Liver (tissue), 9 donors: ENCODE results near the gene PLD3. TPM values are rescaled to one million over a fixed set of nuclear protein-coding genes. Genes with fewer than 3 reads are reported as not detected.

Experiments used
- DNase-seq: peaks from one replicate; pipeline ENCODE4 v3.0.0-alpha.2; 2017; ENCODE audit warnings: low spot score
- H3K27ac ChIP-seq, 2 donors: one replicate each; pipeline ENCODE4 v1.7.0; 2013; ENCODE audit warnings: inconsistent platforms in 2 of 2, low read length in 2 of 2, control low read depth in 1 of 2, low read depth in 1 of 2, mild to moderate bottlenecking in 1 of 2
- H3K27me3 ChIP-seq, 4 donors: one replicate each; pipeline versions ENCODE4 v1.6.1 to v1.7.0; 2013; ENCODE audit warnings: low read length in 3 of 4, inconsistent platforms in 1 of 4, mild to moderate bottlenecking in 1 of 4, moderate library complexity in 1 of 4; ENCODE audit not compliant: control insufficient read depth in 4 of 4, insufficient read depth in 4 of 4
- H3K36me3 ChIP-seq, 4 donors: one replicate each; pipeline versions ENCODE4 v1.6.1 to v1.7.0; 2013; ENCODE audit warnings: low read length in 3 of 4, mild to moderate bottlenecking in 3 of 4, low read depth in 1 of 4, moderate library complexity in 1 of 4; ENCODE audit not compliant: control insufficient read depth in 4 of 4, insufficient read depth in 3 of 4
- H3K4me1 ChIP-seq, 4 donors: one replicate each; pipeline versions ENCODE4 v1.6.1 to v1.7.0; 2013; ENCODE audit warnings: low read length in 3 of 4, mild to moderate bottlenecking in 3 of 4, moderate library complexity in 1 of 4; ENCODE audit not compliant: control insufficient read depth in 4 of 4, insufficient read depth in 4 of 4
- H3K4me3 ChIP-seq, 3 donors: one replicate each; pipeline versions ENCODE4 v1.6.1 to v1.7.0; 2013; ENCODE audit warnings: low read length in 3 of 3, control low read depth in 1 of 3, low read depth in 1 of 3, mild to moderate bottlenecking in 1 of 3
- H3K9ac ChIP-seq, 2 donors: one replicate each; pipeline ENCODE4 v1.7.0; 2013; ENCODE audit warnings: low read length in 2 of 2, mild to moderate bottlenecking in 2 of 2, moderate library complexity in 2 of 2, control low read depth in 1 of 2, low read depth in 1 of 2
- H3K9me3 ChIP-seq, 4 donors: one replicate each; pipeline versions ENCODE4 v1.6.1 to v1.7.0; 2013; ENCODE audit warnings: low read length in 3 of 4; ENCODE audit not compliant: control insufficient read depth in 4 of 4
- ATF3 ChIP-seq: IDR thresholded peaks from 2 replicates; pipeline ENCODE4 v1.6.1; 2016; ENCODE audit warnings: antibody characterized with exemption
- EGR1 ChIP-seq, 2 donors: IDR thresholded peaks; 2 replicates each; pipeline ENCODE4 v1.6.1; 2016 to 2018; ENCODE audit warnings: antibody characterized with exemption in 2 of 2, low read depth in 2 of 2
- FOXA1 ChIP-seq: IDR thresholded peaks from 2 replicates; pipeline ENCODE4 v1.6.1; 2016; ENCODE audit warnings: antibody characterized with exemption
- FOXA2 ChIP-seq: IDR thresholded peaks from 2 replicates; pipeline ENCODE4 v1.6.1; 2016; ENCODE audit warnings: antibody characterized with exemption
- GABPA ChIP-seq, 2 donors: IDR thresholded peaks in 1 of 2; conservative IDR thresholded peaks in 1 of 2; 2 replicates each; pipeline ENCODE4 v1.6.1; 2016; ENCODE audit warnings: antibody characterized with exemption in 2 of 2, mild to moderate bottlenecking in 1 of 2, moderate library complexity in 1 of 2
- HNF4A ChIP-seq, 2 donors: conservative IDR thresholded peaks; 2 replicates each; pipeline ENCODE4 v1.6.1; 2016; ENCODE audit warnings: antibody characterized with exemption in 2 of 2, mild to moderate bottlenecking in 2 of 2
- HNF4G ChIP-seq: IDR thresholded peaks from 2 replicates; pipeline ENCODE4 v1.6.1; 2016; ENCODE audit warnings: antibody characterized with exemption
- JUND ChIP-seq, 2 donors: IDR thresholded peaks; 2 replicates each; pipeline ENCODE4 v1.6.1; 2016; ENCODE audit warnings: antibody characterized with exemption in 2 of 2
- MAX ChIP-seq: IDR thresholded peaks from 2 replicates; pipeline ENCODE4 v1.6.1; 2016; ENCODE audit warnings: antibody characterized with exemption
- NR2F2 ChIP-seq: IDR thresholded peaks from 2 replicates; pipeline ENCODE4 v1.6.1; 2016; ENCODE audit warnings: antibody characterized with exemption
- RAD21 ChIP-seq, 2 donors: IDR thresholded peaks; 2 replicates each; pipeline ENCODE4 v1.6.1; 2016; ENCODE audit warnings: antibody characterized with exemption in 2 of 2, mild to moderate bottlenecking in 2 of 2
- REST ChIP-seq: IDR thresholded peaks from 2 replicates; pipeline ENCODE4 v1.6.1; 2016; ENCODE audit warnings: antibody characterized with exemption, mild to moderate bottlenecking
- RXRA ChIP-seq, 2 donors: IDR thresholded peaks; 2 replicates each; pipeline ENCODE4 v1.6.1; 2017 to 2018; ENCODE audit warnings: antibody characterized with exemption in 2 of 2, mild to moderate bottlenecking in 1 of 2
- SP1 ChIP-seq: IDR thresholded peaks from 2 replicates; pipeline ENCODE4 v1.6.1; 2018; ENCODE audit warnings: antibody characterized with exemption, mild to moderate bottlenecking
- TAF1 ChIP-seq: conservative IDR thresholded peaks from 2 replicates; pipeline ENCODE4 v1.6.1; 2016; ENCODE audit warnings: antibody characterized with exemption, mild to moderate bottlenecking
- YY1 ChIP-seq: IDR thresholded peaks from 2 replicates; pipeline ENCODE4 v1.6.1; 2016; ENCODE audit warnings: antibody characterized with exemption, mild to moderate bottlenecking
- WGBS: extraction: QIAGEN DNeasy Blood & Tissue Kit; methylation state at CpG from one replicate; pipeline ENCODE4 v1.1.7; 2013; 5-methylcytosine and 5-hydroxymethylcytosine counted together
- polyA plus RNA-seq, 2 donors: library from polyadenylated mRNA; stranded (reverse) in 1 of 2; unstranded in 1 of 2; fragments of 200-250 nt in 1 of 2; fragments of >200 nt in 1 of 2; fragmentation: Nextera tagmentation in 1 of 2; extraction: Ambion mirVana in 1 of 2; gene quantifications; one replicate each; pipeline versions ENCODE4 v1.2.1 to v1.2.3, GENCODE V29; 2013 to 2015
- total RNA-seq, 2 donors: library from RNA; depleted of rRNA; stranded (reverse); fragments of >200 nt; gene quantifications; one replicate each; pipeline ENCODE4 v1.2.3, GENCODE V29; 2014
- TF ChIP-seq, protein P1 (sequence below): fragments of 150-350 bp; IDR thresholded peaks from 2 replicates; pipeline ENCODE4 v1.5.1; 2017; ENCODE audit warnings: improper control_type of control experiment, low read depth, low read length; ENCODE audit not compliant: missing input control
- TF ChIP-seq, protein P2 (sequence below): IDR thresholded peaks from 2 replicates; pipeline ENCODE4 v1.6.1; 2016; ENCODE audit warnings: antibody characterized with exemption
- donor health status: healthy.
- donor health status: healthy.
- donor health status: healthy.
- donor health status: healthy.
- donor health status: healthy.

The PLD3 gene
- total and polyA plus RNA-seq, 4 donors, result 56.0 to 125 (median 105) TPM

DNA sequence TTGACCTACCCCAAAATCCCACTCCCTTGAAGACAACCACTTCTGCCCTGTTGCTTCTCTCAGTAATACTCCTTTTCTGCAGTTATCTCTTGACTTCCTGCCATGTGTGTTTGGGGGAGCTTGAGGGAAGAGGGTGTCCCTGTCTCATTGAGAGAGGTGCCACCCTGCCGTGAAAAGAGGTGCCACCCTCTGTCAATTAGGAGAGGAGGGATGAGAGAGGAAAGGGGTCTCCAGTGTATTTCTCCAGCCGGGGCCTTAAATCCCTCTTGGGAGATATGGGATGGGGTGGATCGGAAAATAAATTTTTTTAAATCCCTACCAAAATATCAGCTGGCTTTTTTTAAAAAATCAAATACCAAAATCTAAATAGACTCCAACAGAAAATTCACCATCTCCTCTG lies 16.5 kb downstream of the PLD3 start:
- H3K4me3 ChIP-seq, result no peak overlapping the region
- peaks cover 0 to 14% (median 6%) of the 10 kb centered on the region in 4 donors for H3K36me3 ChIP-seq
- TF ChIP-seq TAF1 (no peak), RXRA (IDR thresholded peaks at IDR 0.05) (no peak), FOXA1 (no peak), YY1 (no peak), MAX (no peak), RAD21 (IDR thresholded peaks at IDR 0.05) (no peak), HNF4G (no peak), NR2F2 (no peak), HNF4A (conservative IDR thresholded peaks at IDR 0.05) (no peak), GABPA (IDR thresholded peaks at IDR 0.05 in 1 of 2, conservative IDR thresholded peaks at IDR 0.05 in 1 of 2) (no peak), FOXA2 (no peak)
- TF ChIP-seq, protein P1, sequence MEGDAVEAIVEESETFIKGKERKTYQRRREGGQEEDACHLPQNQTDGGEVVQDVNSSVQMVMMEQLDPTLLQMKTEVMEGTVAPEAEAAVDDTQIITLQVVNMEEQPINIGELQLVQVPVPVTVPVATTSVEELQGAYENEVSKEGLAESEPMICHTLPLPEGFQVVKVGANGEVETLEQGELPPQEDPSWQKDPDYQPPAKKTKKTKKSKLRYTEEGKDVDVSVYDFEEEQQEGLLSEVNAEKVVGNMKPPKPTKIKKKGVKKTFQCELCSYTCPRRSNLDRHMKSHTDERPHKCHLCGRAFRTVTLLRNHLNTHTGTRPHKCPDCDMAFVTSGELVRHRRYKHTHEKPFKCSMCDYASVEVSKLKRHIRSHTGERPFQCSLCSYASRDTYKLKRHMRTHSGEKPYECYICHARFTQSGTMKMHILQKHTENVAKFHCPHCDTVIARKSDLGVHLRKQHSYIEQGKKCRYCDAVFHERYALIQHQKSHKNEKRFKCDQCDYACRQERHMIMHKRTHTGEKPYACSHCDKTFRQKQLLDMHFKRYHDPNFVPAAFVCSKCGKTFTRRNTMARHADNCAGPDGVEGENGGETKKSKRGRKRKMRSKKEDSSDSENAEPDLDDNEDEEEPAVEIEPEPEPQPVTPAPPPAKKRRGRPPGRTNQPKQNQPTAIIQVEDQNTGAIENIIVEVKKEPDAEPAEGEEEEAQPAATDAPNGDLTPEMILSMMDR, result no peak
- TF ChIP-seq, protein P2, sequence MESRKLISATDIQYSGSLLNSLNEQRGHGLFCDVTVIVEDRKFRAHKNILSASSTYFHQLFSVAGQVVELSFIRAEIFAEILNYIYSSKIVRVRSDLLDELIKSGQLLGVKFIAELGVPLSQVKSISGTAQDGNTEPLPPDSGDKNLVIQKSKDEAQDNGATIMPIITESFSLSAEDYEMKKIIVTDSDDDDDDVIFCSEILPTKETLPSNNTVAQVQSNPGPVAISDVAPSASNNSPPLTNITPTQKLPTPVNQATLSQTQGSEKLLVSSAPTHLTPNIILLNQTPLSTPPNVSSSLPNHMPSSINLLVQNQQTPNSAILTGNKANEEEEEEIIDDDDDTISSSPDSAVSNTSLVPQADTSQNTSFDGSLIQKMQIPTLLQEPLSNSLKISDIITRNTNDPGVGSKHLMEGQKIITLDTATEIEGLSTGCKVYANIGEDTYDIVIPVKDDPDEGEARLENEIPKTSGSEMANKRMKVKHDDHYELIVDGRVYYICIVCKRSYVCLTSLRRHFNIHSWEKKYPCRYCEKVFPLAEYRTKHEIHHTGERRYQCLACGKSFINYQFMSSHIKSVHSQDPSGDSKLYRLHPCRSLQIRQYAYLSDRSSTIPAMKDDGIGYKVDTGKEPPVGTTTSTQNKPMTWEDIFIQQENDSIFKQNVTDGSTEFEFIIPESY, result no peak
- H3K27ac ChIP-seq, result no peak overlapping the region
- 79% methylated on average over 3 of the region's 3 CpGs for WGBS
- no peak for DNase-seq
- H3K9me3 ChIP-seq, result no peaks in the 10 kb centered on the region
- H3K4me1 ChIP-seq, result no peaks in the 10 kb centered on the region
- H3K27me3 ChIP-seq, result no peaks in the 10 kb centered on the region
- H3K9ac ChIP-seq, result no peak overlapping the region

DNA sequence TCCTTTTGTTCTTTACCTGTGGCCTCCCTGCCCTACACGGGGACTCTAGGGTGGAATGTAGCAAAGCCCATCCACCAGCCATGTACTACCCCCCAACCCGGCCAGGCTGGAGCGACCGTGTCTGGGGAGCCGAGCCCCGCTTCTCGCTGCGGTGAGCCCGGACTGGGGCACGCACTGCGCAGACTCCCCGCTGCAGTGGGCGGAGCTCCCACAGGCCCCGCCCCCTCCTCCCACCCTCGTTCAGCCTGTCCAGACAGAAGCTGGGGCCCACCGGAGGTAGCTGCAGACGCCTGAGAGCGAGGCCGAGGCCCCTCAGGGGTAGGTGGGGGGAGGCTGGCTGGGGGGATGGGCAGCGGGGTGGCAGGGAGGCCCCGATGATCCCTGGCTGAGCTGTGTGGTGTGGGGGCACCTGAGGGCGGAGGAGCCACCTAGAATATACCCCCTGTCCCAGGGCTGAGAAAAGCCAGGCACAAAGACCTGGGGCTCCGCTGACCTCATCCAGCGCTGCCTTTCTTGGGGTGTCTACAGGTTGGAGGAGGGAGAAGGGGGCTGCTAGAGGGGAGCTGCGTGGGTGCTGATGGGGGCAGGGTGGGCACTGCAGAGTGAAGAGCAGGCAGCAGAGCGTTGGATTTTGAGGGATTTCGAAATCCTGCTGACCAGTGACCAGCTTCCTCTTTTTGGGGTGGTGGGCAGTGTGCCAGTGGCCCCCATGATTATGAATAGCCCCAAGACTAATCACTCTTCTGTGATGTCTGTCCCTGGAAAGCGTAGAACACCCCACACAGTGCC lies 17.3 kb downstream of the PLD3 start:
- no peaks in the 10 kb centered on the region for H3K27me3 ChIP-seq
- no peak overlapping the region for H3K27ac ChIP-seq
- H3K9ac ChIP-seq, result no peak overlapping the region
- 49% methylated on average over 28 of the region's 28 CpGs for WGBS
- TF ChIP-seq HNF4G (no peak), JUND (IDR thresholded peaks at IDR 0.05) (no peak), RAD21 (IDR thresholded peaks at IDR 0.05) (no peak), RXRA (IDR thresholded peaks at IDR 0.05) (no peak), FOXA1 (no peak), TAF1 (no peak), EGR1 (IDR thresholded peaks at IDR 0.05; ENCODE audit: low read depth in 2 of 2) (no peak), REST (no peak), GABPA (IDR thresholded peaks at IDR 0.05 in 1 of 2, conservative IDR thresholded peaks at IDR 0.05 in 1 of 2) (no peak), YY1 (no peak), SP1 (no peak), MAX (no peak), ATF3 (no peak)
- TF ChIP-seq, protein P1, result no peak
- peak overlapping the region in 1 of 3 donors; percentile 33 for H3K4me3 ChIP-seq
- peak; percentile 97 for DNase-seq
- H3K9me3 ChIP-seq, result no peaks in the 10 kb centered on the region
- peaks cover 0 to 16% (median 8%) of the 10 kb centered on the region in 4 donors for H3K36me3 ChIP-seq
- no peaks in the 10 kb centered on the region for H3K4me1 ChIP-seq
